ENCODE results near the gene GRK5.

Gene GRK5

DNA sequence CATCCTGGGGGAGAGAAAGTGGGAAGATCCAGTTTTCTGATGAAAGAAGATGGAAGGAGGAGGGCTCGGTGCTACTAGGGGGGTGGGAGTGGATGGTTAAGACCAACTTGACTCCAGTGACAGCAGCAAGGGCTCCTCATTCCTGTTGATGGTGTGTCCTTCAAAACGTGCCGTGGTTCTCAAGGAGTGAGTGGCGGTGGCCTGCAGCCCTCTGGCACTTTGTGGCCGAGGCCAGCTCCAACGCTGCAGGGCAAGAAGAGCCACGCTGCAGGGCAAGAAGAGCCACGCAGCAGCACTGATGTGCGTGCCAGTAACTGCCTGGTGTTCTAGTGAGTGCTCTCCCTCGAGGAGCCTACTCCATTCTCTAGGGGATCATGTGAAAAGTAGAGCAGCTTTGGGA is 72.1 kb downstream of the GRK5 start:
- no peak for DNase-seq

DNA sequence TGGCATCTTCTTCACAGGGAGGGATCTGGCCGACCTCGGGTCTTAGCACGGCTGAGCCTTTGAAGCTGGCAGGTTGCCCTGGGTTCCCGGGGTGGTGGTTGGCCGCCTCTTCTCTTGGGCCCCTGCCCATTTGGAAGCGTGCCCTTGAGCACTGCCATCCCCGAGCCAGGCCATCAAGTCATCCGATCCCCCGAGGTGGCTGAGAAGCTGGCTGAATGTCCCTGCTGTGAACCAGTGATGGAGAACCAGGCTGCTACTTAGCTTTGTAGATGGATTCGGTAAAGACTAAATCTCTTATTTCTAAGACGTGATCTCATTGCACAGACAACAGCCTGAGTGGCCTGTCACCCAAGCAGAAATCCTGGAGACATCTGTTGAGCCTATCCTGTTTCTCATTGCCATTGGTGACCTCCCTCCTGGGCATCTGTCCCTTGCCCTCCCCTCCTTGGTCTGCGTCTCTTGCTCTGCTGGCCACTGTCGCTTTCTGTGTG is 74.3 kb downstream of the GRK5 start:
- no peak for DNase-seq

DNA sequence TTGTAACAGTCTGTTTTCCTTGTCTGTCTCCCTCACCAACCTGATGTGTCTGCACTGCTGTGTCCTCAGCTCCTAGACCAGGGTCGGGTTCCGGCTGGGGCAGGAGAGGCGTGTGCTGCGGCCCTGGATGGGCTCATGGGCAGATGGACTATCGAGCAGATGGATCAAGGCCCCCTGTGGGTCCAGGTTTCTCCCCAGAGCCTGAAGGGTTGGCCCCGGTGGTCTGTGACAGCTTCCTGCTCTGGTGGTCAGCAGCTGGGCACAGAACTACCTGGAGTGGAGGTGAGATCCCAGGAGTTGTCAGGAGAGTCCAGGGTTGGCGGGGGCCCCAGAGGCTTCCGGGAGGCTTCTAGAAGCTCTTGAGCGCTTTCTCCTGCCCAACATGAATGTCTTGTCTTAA is 75.1 kb downstream of the GRK5 start:
- no peak for DNase-seq

DNA sequence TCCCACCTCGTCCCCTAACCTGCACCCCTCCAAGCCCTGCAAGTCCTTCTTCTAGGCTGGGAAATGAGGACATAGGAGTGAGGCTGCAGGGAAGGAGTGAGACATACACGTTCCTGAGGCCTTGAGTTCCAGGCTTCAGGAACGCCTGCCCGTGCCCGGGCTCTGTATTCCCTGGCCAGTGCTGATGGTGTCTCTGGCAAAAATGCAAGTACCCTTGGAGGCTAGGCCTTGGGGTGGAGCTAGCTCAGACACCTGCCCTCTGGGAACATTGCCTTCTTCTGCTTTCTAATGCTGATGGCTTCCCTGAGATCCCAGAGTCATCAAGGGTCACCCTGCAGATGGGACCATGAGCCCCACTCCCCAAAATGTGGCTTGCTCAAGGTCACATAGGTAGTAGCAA is 76.0 kb downstream of the GRK5 start:
- DNase-seq, result no peak

DNA sequence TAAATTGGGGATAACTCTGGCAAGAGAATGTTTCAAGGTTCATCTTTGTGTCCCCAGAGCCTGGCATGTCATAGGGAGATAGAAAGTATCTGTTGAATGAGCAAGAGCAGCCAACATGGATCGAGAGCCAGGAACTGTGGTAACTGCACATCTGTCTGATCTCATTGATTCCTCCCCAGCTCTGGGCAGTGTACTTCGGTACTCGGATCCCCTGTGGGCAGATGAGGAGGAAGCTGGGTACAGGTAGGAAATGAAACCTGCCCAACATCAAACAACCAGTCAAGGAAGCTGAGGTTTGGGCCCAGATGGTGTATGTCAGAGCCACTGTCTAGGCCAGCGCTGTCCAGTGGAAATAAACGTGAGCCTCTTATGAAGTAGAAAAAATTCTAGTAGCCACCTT is 76.4 kb downstream of the GRK5 start:
- DNase-seq, result peak; percentile 51 to 57

DNA sequence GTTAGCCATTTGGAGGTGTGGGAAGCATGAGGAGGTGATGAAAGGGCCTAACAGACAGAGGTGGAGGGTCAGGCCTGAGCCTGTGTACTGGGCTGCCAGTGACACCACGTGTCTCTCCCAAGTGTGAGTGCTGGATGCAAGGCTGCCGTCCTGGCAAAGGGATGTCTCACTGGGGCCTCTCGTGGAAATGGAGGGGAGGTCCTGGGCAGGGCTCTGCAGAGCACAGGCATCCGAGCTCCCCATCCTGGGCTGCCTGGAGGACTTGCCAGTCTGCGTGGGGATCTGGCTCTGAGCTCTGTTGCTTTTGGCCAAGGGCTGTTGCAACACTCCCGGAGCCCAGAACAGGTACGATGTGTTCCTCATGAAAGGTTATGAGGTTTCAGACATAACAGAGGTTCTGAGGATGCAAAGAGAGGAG is 77.3 kb downstream of the GRK5 start:
- DNase-seq, result no peak

DNA sequence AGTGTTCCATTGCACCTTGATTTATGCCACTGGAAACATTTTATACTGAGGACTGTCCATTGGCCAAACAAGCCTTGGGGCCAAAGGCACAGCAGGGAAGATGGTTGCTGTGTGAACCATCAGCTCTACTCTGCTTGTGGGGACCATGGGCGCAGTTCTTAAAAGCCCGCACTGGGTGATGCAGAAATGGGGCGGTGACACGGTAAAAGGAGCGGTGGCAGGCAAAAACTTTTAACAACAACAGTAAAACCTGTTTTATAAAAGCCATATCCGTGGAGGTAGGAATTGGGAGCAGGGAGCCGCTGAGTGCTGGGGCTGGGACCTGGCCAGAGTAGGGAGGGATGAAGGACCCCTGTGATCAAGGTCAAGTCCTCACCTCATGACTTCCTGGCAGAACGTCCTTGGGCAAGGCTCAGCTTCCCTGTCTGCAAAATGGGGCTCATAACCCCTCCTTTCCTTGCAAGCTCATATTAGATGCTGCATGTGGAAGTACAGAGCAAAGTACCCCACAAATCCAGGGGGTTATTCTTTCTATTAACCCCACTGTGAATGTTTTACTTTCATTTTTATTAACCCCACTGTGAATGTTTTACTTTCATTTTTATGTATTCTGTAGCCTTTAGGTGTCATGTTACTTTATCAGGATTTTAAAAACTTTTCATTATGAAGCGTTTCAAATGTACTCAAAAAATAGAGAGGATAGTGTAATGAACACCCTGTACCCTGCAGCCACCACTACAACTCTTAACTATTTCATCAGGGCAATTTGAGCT is 78.3 kb downstream of the GRK5 start:
- DNase-seq, result peak in 1 of 2 donors; percentile 38

DNA sequence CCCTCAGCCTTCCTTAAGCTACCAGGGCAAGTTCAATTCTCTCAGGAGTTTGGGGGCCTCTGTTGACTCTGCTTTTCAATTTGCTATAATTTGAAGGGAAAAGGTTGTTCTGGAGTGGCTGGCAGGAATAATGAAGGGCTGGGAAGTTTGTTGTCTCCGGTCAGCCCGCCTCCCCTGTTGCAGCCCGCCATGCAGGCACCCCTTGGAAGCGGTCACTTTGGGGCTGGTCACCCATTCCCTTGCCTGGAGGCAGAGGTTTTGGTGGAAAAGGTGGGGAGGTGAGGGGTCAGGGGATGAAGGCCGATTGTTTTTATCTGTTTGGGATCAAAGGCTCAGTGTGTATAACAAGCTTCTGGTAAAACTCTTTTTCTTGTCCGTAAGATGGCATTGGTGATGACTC is 79.1 kb downstream of the GRK5 start:
- no peak for DNase-seq

DNA sequence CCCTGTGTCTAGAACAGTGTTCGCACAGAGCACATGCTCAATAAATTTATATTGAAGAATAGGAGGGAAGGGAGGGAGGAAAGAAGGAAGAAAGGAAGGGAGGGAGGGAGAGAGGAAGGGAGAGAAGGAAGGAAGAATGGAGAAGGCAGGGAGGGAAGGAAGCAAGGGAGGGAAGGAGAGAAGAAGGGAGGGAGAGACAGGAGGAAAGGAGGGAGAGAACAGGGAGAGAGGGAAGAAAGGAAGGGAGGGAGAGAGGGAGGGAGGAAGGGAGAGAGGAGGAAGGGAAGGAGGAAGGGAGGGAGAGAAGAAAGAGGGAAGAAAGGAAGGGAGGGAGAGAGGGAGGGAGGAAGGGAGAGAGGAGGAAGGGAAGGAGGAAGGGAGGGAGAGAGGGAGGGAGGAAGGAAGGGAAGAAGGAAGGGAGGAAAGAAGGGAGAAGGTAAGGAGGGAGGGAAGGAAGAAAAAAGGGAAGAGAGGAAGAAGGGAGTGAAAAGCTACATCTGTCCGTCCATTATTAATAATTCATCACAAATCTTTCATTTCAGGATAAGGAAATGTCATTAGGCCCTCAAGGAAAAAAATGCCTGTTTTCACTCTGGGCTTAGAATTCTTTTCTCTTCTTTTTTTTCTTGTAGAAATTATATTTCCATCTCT is 79.7 kb downstream of the GRK5 start:
- DNase-seq, result no peak

DNA sequence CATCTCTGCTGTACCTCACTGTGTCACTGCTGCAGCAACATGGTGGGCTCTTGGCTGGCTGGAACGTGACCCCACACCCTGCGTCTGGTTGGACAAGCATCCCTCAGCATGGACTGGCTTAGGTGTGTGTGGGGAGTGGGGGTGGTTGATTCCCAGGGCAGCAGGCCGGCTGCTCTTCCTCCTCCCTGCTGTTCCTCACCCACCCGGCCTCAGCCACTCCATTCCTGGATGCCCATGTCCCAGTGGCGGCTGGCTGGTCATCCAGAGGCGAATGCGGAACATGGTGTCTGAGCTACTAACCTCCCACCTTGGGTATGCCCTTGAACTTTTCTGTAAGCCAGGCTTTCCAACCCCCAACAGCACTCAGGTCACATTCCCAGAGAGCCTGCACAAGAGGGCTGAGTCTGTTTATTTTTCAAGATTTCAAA is 81.2 kb downstream of the GRK5 start:
- no peak for DNase-seq

DNA sequence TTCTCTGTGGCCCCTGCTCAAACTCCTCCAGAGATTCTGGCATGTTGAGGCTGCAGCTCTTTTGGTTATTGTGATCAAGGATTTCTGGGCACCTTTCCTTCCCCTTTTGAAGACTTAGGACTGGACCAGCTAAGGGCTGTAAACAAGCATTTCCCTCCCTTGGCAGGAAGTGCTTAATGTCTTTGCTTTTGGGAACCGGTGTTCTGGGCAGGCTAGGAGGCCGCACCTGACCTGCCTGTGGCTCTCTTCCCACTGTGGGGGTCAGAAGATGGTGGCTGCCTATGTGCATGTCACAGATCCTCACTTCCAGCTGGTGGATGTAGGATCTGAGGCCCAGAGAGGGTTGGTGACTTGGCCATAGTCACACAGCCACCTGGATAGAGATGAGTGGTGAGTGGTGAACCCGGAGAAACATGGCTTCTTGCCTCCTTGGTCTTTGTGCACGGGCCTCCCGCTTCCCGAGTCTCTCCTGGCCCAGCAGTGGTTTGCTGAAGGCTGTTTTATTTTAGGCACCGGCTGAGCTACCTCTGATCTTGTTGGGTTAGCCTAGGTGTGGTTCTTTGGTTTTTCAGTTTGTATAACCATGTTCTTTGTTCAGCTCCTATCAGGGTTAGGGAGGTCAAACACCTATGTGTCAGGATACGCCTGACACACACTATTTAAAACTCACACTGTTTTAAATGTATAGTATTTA is 82.0 kb downstream of the GRK5 start:
- DNase-seq, result no peak

DNA sequence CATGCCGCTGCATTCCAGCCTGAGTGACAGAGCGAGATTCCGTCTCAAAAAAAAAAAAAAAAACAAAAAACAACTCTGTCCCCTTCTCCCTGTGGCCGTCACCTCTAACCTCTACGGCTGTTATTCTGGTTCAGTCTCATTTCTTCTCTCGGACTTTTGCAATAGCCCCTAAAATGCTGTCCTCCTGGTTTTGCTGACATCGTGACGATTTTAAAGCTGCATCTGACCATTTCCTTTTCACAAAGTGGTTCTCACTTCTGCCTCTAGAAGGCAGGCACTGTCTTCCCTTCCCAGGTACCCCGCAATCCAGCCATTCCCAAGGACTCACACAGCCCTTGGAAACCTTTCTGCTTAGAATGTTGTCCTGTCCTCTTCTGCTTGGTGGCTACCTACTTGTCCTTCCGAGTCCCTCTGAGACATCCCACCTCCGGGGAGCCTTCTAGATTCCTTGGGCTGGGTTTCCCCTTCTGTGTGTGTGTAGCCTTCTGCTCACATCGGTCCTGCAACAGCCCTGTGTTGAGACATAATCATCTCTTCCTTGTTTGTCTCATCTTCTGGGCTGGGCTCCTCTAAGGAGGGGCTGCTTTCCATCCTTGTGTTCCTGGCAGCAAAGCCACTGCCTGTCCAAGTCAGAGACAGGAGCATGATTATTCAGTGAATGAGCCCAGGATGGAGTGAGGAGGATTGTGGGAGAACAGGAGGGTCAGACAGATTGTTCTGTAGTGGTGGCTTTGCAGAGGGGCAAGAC is 83.1 kb downstream of the GRK5 start:
- no peak for DNase-seq

DNA sequence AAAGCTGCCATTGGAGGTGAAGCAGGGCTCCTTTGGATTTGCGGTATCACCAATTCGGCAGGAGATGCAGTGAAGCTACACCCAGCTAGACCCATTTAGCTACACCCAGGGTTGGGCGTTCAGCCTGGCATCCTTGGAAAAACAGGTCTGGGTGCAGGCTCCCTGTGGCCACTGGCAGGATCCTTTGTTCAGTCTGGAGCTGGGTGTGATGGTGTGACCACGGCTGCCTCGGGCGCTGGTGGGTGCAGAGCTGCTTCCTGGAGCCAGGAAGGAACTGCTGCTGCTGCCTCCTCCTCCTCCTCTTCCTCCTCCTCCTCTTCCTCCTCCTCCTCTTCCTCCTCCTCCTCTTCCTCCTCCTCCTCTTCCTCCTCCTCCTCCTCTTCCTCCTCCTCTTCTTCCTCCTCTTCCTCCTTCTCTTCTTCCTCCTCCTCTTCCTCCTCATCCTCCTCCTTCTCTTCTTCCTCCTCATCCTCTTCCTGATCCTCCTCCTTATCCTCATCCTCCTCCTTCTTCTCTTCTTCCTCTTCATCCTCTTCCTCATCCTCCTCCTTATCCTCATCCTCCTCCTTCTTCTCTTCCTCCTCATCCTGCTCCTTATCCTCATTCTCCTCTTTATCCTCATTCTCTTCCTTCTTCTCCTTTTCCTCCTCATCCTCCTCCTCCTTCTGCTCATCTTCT is 84.0 kb downstream of the GRK5 start:
- no peak for DNase-seq

DNA sequence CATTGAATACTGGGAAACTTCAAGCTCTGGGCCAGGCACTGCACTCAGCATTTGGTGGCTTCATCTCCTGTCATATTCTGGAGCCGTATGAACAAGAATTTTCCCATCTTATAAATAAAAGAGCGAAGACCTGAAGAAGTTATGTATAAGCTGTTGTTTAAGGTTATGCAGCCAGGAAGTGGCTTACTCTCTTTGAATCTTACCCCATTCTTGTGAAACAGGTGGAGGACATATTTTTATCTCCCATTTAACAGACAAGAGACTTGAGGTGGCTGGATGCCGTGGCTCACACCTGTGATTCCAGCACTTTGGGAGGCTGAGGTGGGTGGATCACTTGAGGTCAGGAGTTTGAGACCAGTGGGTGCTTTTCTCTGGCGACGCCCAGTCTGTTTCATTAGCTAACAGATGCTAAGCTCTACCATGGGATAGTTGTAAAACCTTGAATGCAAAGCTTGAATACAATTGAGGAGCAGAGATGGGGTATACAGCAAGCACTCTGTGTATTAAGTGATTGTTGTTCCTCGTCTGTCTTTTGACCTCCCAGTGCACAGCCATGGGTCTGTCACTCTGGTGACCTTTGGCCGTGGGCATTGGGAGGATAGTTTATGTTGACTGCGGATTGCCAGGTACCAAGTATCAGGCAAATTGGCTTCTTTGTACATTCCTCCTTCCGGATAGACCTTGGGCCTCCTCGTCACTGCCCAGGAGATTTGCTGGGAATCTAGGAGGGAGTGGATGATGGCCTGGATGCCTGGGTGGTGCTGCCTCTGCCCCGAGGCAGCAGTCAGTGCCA is 85.8 kb downstream of the GRK5 start:
- DNase-seq, result no peak

DNA sequence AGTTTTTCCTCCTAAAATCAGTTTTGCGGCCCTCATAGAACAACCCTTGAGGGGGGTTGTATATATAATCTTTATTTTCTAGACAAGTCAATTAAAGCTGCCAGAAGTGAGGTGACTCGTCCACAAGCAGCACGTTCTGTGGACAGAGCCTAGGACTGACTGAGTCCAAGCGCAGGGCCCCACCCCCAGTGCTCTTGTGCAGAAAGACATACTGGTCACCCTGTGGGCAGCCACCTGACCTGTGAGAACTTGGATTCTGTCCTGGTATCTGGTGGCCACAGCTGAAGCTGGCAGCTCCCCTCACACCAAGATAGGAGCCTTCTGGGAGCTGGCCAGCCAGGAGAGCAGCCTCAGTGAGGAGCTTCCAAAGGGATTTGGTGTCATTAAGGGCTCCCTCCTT is 89.3 kb downstream of the GRK5 start:
- no peak for DNase-seq

DNA sequence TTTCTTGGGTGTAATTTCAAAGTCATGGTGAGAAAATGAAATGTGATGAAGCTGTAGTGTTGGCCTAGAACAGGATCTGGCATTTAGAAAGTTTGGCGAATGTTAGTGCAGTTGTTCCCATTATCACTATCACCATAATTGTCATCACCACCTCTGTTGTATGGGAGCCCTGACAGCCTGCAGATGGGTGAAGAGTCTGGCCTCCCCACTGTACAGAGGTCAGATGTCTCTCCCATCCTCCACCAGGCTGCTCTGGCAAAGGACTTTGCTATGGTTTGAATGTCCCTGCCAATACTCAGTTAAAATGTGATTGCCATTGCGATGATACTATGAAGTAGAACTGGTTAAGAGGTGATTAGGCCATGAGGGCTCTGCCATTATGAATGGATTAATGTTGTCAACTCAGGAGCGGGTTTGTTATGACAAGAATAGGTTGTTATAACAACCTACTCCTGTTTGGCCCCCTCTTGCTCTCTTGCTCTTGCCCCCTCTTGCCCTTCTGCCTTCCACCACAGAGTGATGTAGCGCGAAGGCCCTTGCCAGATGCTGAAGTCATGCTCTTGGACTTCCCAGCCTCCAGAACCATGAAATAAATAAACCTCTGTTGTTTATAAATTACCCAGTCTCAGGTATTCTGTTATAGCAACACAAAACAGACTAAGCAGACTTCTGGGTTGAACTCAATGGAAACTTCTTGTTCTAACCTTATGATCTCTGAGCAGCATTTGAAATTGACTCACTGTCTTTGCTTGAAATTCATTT is 90.0 kb downstream of the GRK5 start:
- DNase-seq, result no peak

DNA sequence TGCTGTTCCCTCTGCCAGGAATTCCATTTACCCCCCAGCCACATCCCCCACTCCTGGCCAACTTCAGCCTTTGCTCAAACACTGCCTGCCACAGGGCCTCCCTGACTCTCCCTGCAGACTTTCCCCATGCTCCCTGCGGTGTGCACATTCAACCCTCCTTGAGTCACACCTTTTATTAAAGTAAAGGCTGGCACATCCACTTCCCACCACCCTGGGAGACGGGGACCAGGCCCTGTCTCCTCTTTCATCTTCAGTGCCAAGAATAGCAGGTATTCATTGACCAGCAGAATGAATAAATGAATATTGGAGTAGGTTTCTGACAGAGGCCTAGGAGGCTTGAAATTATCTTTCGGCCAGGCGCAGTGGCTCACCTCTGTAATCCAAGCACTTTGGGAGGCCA is 91.4 kb downstream of the GRK5 start:
- DNase-seq, result no peak

DNA sequence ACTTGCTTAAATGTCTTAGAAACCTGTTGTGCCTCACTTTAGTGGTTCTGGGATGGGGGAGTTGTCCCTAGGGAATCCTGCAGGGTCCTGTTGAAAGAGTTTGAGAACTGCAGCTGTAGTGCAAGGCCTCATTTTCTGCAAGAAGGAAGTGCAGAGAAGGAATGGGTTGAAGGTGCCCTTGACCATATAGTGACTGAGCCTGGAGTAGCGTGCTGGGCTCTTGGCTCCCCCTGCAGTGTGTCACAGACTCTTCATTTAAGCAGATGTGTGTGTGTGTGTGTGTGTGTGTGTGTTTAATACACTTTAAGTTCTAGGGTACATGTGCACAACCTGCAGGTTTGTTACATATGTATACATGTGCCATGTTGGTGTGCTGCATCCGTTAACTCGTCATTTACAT is 92.2 kb downstream of the GRK5 start:
- peak in 1 of 2 donors; percentile 27 for DNase-seq

DNA sequence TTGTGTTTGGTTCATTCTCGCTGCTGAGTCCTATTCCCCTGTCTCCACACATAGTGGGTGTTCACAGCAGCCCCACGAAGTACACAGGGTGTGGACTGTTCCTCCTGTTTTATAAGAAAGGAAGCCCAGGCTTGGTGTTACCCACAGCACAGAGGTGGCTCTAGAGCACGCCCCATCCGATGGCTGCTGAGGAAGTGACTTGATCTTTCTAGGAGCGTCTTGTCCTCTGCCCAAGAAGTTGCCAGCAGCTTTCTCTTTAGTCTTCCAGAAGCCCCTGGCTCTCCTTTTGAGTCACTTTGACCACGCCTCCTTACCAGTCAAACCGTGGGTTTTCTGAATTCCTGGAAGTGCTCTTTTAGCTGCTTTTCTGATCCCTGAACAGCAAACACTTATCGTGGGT is 94.0 kb downstream of the GRK5 start:
- peak; percentile 71 to 78 for DNase-seq

DNA sequence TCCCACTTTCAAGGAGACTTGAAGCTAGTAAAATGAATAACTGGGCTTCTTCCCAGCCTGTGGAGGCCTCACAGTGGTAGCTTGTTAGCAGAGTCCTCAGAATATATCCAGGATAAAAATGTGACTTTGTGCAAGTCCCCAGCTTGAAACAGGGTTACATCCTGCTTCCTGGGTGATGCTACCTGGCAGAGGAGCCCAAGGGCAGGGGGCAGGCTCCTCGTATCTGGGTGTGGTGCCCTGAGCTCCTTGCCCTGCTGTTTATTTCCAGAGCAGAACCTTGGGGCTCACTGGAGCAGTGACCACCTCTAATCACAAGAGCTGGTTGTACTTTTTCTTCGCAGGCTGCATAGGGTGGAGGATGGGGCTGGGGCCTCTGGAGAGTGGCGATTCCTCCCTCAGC is 94.8 kb downstream of the GRK5 start:
- no peak for DNase-seq

All from CD4-positive, alpha-beta T cell treated with Interleukin-4 for 1 hour (primary cell).